GM15510 (cell line): ENCODE measurements around the gene HELZ.

Experiments used
- POLR2A ChIP-seq: IDR thresholded peaks from 3 replicates; pipeline ENCODE4 v1.6.1; 2011; ENCODE audit warnings: borderline replicate concordance; ENCODE audit not compliant: insufficient read length; ENCODE audit errors: extremely low read depth

The HELZ gene

GRCh38 chr17:67246403-67246652 is 1.3 kb upstream of the HELZ start:
- no peak for TF ChIP-seq POLR2A

- TF ChIP-seq POLR2A, result no peak
Observed at GRCh38 chr17:67245694-67246402, 852 bp upstream of the HELZ start.

- TF ChIP-seq POLR2A, result no peak
Observed at GRCh38 chr17:67244431-67245072, 444 bp downstream of the HELZ start.

- TF ChIP-seq POLR2A, result no peak
Observed at GRCh38 chr17:67243284-67243683, 1.7 kb downstream of the HELZ start.

GRCh38 chr17:67241719-67242341 is 3.2 kb downstream of the HELZ start:
- no peak for TF ChIP-seq POLR2A

- no peak for TF ChIP-seq POLR2A
Observed at GRCh38 chr17:67239597-67239996, 5.4 kb downstream of the HELZ start.

GRCh38 chr17:67238991-67239390 is 6.0 kb downstream of the HELZ start:
- TF ChIP-seq POLR2A, result no peak

- no peak for TF ChIP-seq POLR2A
Observed at GRCh38 chr17:67232441-67232840, 12.6 kb downstream of the HELZ start.

GRCh38 chr17:67229109-67229955 is 15.7 kb downstream of the HELZ start:
- no peak for TF ChIP-seq POLR2A

- no peak for TF ChIP-seq POLR2A
Observed at GRCh38 chr17:67227488-67227887, 17.5 kb downstream of the HELZ start.

- no peak for TF ChIP-seq POLR2A
Observed at GRCh38 chr17:67225316-67225715, 19.7 kb downstream of the HELZ start.

- TF ChIP-seq POLR2A, result no peak
Observed at GRCh38 chr17:67224736-67225135, 20.3 kb downstream of the HELZ start.

GRCh38 chr17:67223924-67224323 is 21.1 kb downstream of the HELZ start:
- no peak for TF ChIP-seq POLR2A

- TF ChIP-seq POLR2A, result no peak
Observed at GRCh38 chr17:67221062-67221998, 23.7 kb downstream of the HELZ start.
